ENCODE results near the gene DSG1. TPM values are rescaled to one million over a fixed set of nuclear protein-coding genes. Genes with fewer than 3 reads are reported as not detected.
A peak's percentile ranks its signal among the peaks of the same experiment; 100 is the strongest.

DSG1 gene
- total and polyA plus RNA-seq, 2 of the 13 experiments (the other 11 are each of a cell fraction or from before 2014, with no cell fraction given) = 0.04 TPM; not detected in 1

GRCh38 chr18:31274931-31275330 is 43.0 kb upstream of the DSG1 start:
- Histone ChIP-seq H4K20me1 (ENCODE audit: insufficient read depth, low read length) (no peaks in the 10 kb centered on the region), H3K36me3 (replicated peaks in 1 of 2; ENCODE audit: control insufficient read depth in 1 of 2, insufficient read depth in 2 of 2, low read length in 2 of 2) (no peaks in the 10 kb centered on the region), H3K4me1 (ENCODE audit: insufficient read depth, low read length) (peaks cover 63% of the 10 kb centered on the region), H3K27ac (ENCODE audit: extremely low read length, insufficient read depth, low read length) (no peak overlapping the region), H2AFZ (ENCODE audit: low read length) (no peak overlapping the region), H3K9me3 (ENCODE audit: low read length) (no peaks in the 10 kb centered on the region), H3K27me3 (ENCODE audit: control insufficient read depth in 1 of 2, insufficient read depth in 2 of 2, low read length in 2 of 2) (no peaks in the 10 kb centered on the region), H3K9ac (ENCODE audit: insufficient read depth, low read depth, low read length) (no peak overlapping the region), H3K4me2 (ENCODE audit: low read depth, low read length) (peak overlapping the region; percentile 32), H3K4me3 (replicated peaks in 1 of 3; ENCODE audit: insufficient read depth in 1 of 3, low read depth in 2 of 3, low read length in 3 of 3) (no peak overlapping the region), H3K79me2 (ENCODE audit: insufficient read depth, low read length) (no peaks in the 10 kb centered on the region)
- no peak for ATAC-seq
- WGBS (ENCODE audit: low lambda C conversion rate) = 10% methylated on average over 2 of the region's 2 CpGs
- BruUV-seq (replicated peaks) = no TSS peak
- in situ Hi-C loops (cut with HindIII; ENCODE audit: extremely low pct_ligation_motif_present, low pct_unique_long_range_greater_than_20kb) = no loop called here
- ChIA-PET CTCF (ENCODE audit: low intra/inter-chr PET ratio, low total read pairs) (no interaction called here), POLR2A (interaction anchor here (0.7 to 1.4 kb wide), 3 partner anchors 9 to 127 kb away, joined by 3 to 4 read pairs (median 3); no protein-coding TSS in a partner anchor)
- intact Hi-C loops (cut with micrococcal nuclease; ENCODE audit: unreplicated experiment) = loop anchor here (5.0 kb wide), 3 partner anchors 207 to 237 kb away; partner anchors contain the start of gene DSG2
- DNase-seq (ENCODE audit: low spot score) = peak; percentile 58
- FAIRE-seq = no peak
- TF ChIP-seq MAFK (conservative IDR thresholded peaks at IDR 0.05 in 1 of 2, IDR thresholded peaks at IDR 0.05 in 1 of 2; ENCODE audit: low read length in 2 of 2) (peak; percentile 41 to 61; a peak in 3 of 4 replicates), SOX6 (IDR thresholded peaks at IDR 0.05) (no peak), SOX6 (CRISPR knock-in tag; IDR thresholded peaks at IDR 0.05) (peak; percentile 43; the same call in 1 of the 2 replicates), ZBTB8A (CRISPR knock-in tag; IDR thresholded peaks at IDR 0.05; ENCODE audit: borderline replicate concordance, low read depth) (no peak), THAP11 (CRISPR knock-in tag; IDR thresholded peaks at IDR 0.05) (no peak), LRRFIP1 (CRISPR knock-in tag; conservative IDR thresholded peaks at IDR 0.05) (no peak), SOX13 (IDR thresholded peaks at IDR 0.05) (no peak), SOX13 (CRISPR knock-in tag; conservative IDR thresholded peaks at IDR 0.05 in 1 of 2, IDR thresholded peaks at IDR 0.05 in 1 of 2) (peak in 1 of 2 experiments; percentile 60; a peak in 2 of 4 replicates), ZSCAN30 (CRISPR knock-in tag; IDR thresholded peaks at IDR 0.05) (no peak), ELF1 (CRISPR knock-in tag; IDR thresholded peaks at IDR 0.05) (no peak), GMEB1 (CRISPR knock-in tag; IDR thresholded peaks at IDR 0.05; ENCODE audit: borderline replicate concordance) (no peak), CAMTA2 (CRISPR knock-in tag; IDR thresholded peaks at IDR 0.05; ENCODE audit: borderline replicate concordance) (no peak), PRMT3 (CRISPR knock-in tag; IDR thresholded peaks at IDR 0.05; ENCODE audit: borderline replicate concordance, low read depth) (no peak), PAXIP1 (CRISPR knock-in tag; conservative IDR thresholded peaks at IDR 0.05) (no peak), ZBTB42 (CRISPR knock-in tag; IDR thresholded peaks at IDR 0.05) (no peak), ZNF20 (CRISPR knock-in tag; IDR thresholded peaks at IDR 0.05) (no peak), KAT2B (IDR thresholded peaks at IDR 0.05; ENCODE audit: borderline replicate concordance, low read depth, low read length) (no peak), AGO1 (IDR thresholded peaks at IDR 0.05; ENCODE audit: low read depth, low read length, poor library complexity, severe bottlenecking) (no peak)
